Stimulated activated naive CD8-positive, alpha-beta T cell treated with anti-CD3 and anti-CD28 coated beads, Interleukin-15, Interleukin-2, amounts not matched to agents 100 ng/mL and 50 ng/mL, for 24 hours (primary cell): ENCODE results near the gene RABL6.
"Not testable (repeated sequence)": the region's sequence is repeated elsewhere in the genome, so short reads cannot be mapped to it uniquely, and the experiment has no call there.

ENCODE experiments used
- H3K27ac Mint-ChIP-seq: one replicate; pipeline ENCODE4 v1.8.0; 2021; ENCODE audit warnings: mild to moderate bottlenecking, mixed read lengths
- H3K27me3 Mint-ChIP-seq: one replicate; pipeline ENCODE4 v1.8.0; 2021; ENCODE audit warnings: mixed read lengths
- H3K36me3 Mint-ChIP-seq: one replicate; pipeline ENCODE4 v1.8.0; 2021; ENCODE audit warnings: low read depth, mixed read lengths
- H3K4me1 Mint-ChIP-seq: one replicate; pipeline ENCODE4 v1.8.0; 2021; ENCODE audit warnings: low read depth, mixed read lengths
- H3K4me3 Mint-ChIP-seq: one replicate; pipeline ENCODE4 v1.8.0; 2021; ENCODE audit warnings: mild to moderate bottlenecking, mixed read lengths
- H3K9me3 Mint-ChIP-seq: one replicate; pipeline ENCODE4 v1.8.0; 2021; ENCODE audit warnings: mixed read lengths

The RABL6 gene

GRCh38 chr9:136769710-136770191 is 38.0 kb upstream of the RABL6 start:
- no peak overlapping the region for H3K27ac Mint-ChIP-seq
- H3K27me3 Mint-ChIP-seq, result peaks cover 8% of the 10 kb centered on the region
- peaks cover 17% of the 10 kb centered on the region for H3K4me1 Mint-ChIP-seq
- peaks cover 9% of the 10 kb centered on the region for H3K9me3 Mint-ChIP-seq
- H3K4me3 Mint-ChIP-seq, result no peak overlapping the region
- no peaks in the 10 kb centered on the region for H3K36me3 Mint-ChIP-seq

- Mint-ChIP-seq H3K36me3 (no peaks in the 10 kb centered on the region), H3K4me3 (no peak overlapping the region), H3K9me3 (peaks cover 9% of the 10 kb centered on the region), H3K27me3 (peaks cover 8% of the 10 kb centered on the region), H3K4me1 (peaks cover 3% of the 10 kb centered on the region), H3K27ac (no peak overlapping the region)
Observed at GRCh38 chr9:136771907-136772415, 35.8 kb upstream of the RABL6 start.

GRCh38 chr9:136773386-136774044 is 34.2 kb upstream of the RABL6 start:
- Mint-ChIP-seq H3K9me3 (peaks cover 9% of the 10 kb centered on the region), H3K36me3 (no peaks in the 10 kb centered on the region), H3K27ac (no peak overlapping the region), H3K4me3 (no peak overlapping the region), H3K27me3 (peaks cover 8% of the 10 kb centered on the region), H3K4me1 (no peaks in the 10 kb centered on the region)

- H3K4me1 Mint-ChIP-seq, result no peaks in the 10 kb centered on the region
- H3K4me3 Mint-ChIP-seq, result no peak overlapping the region
- peaks cover 9% of the 10 kb centered on the region for H3K9me3 Mint-ChIP-seq
- H3K27ac Mint-ChIP-seq, result no peak overlapping the region
- no peaks in the 10 kb centered on the region for H3K36me3 Mint-ChIP-seq
- peaks cover 15% of the 10 kb centered on the region for H3K27me3 Mint-ChIP-seq
Observed at GRCh38 chr9:136774416-136775045, 33.2 kb upstream of the RABL6 start.

GRCh38 chr9:136775191-136775590 is 32.6 kb upstream of the RABL6 start:
- Mint-ChIP-seq H3K36me3 (no peaks in the 10 kb centered on the region), H3K27me3 (peaks cover 15% of the 10 kb centered on the region), H3K27ac (no peak overlapping the region), H3K9me3 (peaks cover 9% of the 10 kb centered on the region), H3K4me1 (no peaks in the 10 kb centered on the region), H3K4me3 (no peak overlapping the region)

- Mint-ChIP-seq H3K27ac (no peak overlapping the region), H3K27me3 (peaks cover 15% of the 10 kb centered on the region), H3K36me3 (no peaks in the 10 kb centered on the region), H3K9me3 (peaks cover 9% of the 10 kb centered on the region), H3K4me3 (no peak overlapping the region), H3K4me1 (no peaks in the 10 kb centered on the region)
Observed at GRCh38 chr9:136776947-136777346, 30.8 kb upstream of the RABL6 start.

- H3K9me3 Mint-ChIP-seq, result peaks cover 9% of the 10 kb centered on the region
- H3K4me3 Mint-ChIP-seq, result no peak overlapping the region
- H3K4me1 Mint-ChIP-seq, result no peaks in the 10 kb centered on the region
- peaks cover 15% of the 10 kb centered on the region for H3K27me3 Mint-ChIP-seq
- H3K27ac Mint-ChIP-seq, result no peak overlapping the region
- H3K36me3 Mint-ChIP-seq, result no peaks in the 10 kb centered on the region
Observed at GRCh38 chr9:136777359-136777758, 30.4 kb upstream of the RABL6 start.

- H3K27me3 Mint-ChIP-seq, result peaks cover 15% of the 10 kb centered on the region
- no peaks in the 10 kb centered on the region for H3K9me3 Mint-ChIP-seq
- H3K36me3 Mint-ChIP-seq, result no peaks in the 10 kb centered on the region
- no peak overlapping the region for H3K27ac Mint-ChIP-seq
- H3K4me3 Mint-ChIP-seq, result no peak overlapping the region
- H3K4me1 Mint-ChIP-seq, result peaks cover 6% of the 10 kb centered on the region
Observed at GRCh38 chr9:136779808-136780207, 27.9 kb upstream of the RABL6 start.

GRCh38 chr9:136782452-136782851 is 25.3 kb upstream of the RABL6 start:
- no peak overlapping the region for H3K27ac Mint-ChIP-seq
- no peaks in the 10 kb centered on the region for H3K36me3 Mint-ChIP-seq
- H3K27me3 Mint-ChIP-seq, result peaks cover 15% of the 10 kb centered on the region
- H3K4me1 Mint-ChIP-seq, result peaks cover 6% of the 10 kb centered on the region
- no peaks in the 10 kb centered on the region for H3K9me3 Mint-ChIP-seq
- H3K4me3 Mint-ChIP-seq, result no peak overlapping the region

GRCh38 chr9:136784249-136784996 is 23.3 kb upstream of the RABL6 start:
- Mint-ChIP-seq H3K27ac (no peak overlapping the region), H3K4me1 (peaks cover 21% of the 10 kb centered on the region), H3K27me3 (no peaks in the 10 kb centered on the region), H3K36me3 (no peaks in the 10 kb centered on the region), H3K9me3 (no peaks in the 10 kb centered on the region), H3K4me3 (no peak overlapping the region)

GRCh38 chr9:136784997-136785361 is 22.8 kb upstream of the RABL6 start:
- H3K4me1 Mint-ChIP-seq, result peaks cover 21% of the 10 kb centered on the region
- H3K27ac Mint-ChIP-seq, result no peak overlapping the region
- H3K9me3 Mint-ChIP-seq, result no peaks in the 10 kb centered on the region
- H3K4me3 Mint-ChIP-seq, result no peak overlapping the region
- H3K27me3 Mint-ChIP-seq, result no peaks in the 10 kb centered on the region
- no peaks in the 10 kb centered on the region for H3K36me3 Mint-ChIP-seq

GRCh38 chr9:136785565-136786355 is 22.0 kb upstream of the RABL6 start:
- not testable (repeated sequence) for H3K4me3 Mint-ChIP-seq, H3K36me3 Mint-ChIP-seq, H3K27me3 Mint-ChIP-seq, H3K9me3 Mint-ChIP-seq, H3K27ac Mint-ChIP-seq
- H3K4me1 Mint-ChIP-seq, result peaks cover 27% of the 10 kb centered on the region

- Mint-ChIP-seq H3K9me3 (no peaks in the 10 kb centered on the region), H3K27ac (no peak overlapping the region), H3K36me3 (no peaks in the 10 kb centered on the region), H3K4me1 (peaks cover 27% of the 10 kb centered on the region), H3K4me3 (no peak overlapping the region), H3K27me3 (no peaks in the 10 kb centered on the region)
Observed at GRCh38 chr9:136786451-136786850, 21.3 kb upstream of the RABL6 start.

- H3K4me3 Mint-ChIP-seq, H3K36me3 Mint-ChIP-seq, H3K27me3 Mint-ChIP-seq, H3K9me3 Mint-ChIP-seq, H3K27ac Mint-ChIP-seq: not testable (repeated sequence)
- peaks cover 29% of the 10 kb centered on the region for H3K4me1 Mint-ChIP-seq
Observed at GRCh38 chr9:136786983-136787382, 20.8 kb upstream of the RABL6 start.
